Measurements from ENCODE around the gene CYP4X1.
"Not testable (repeated sequence)": the region's sequence is repeated elsewhere in the genome, so short reads cannot be mapped to it uniquely, and the experiment has no call there.

CYP4X1 gene

GRCh38 chr1:47023268-47024140, at the start of gene CYP4X1:
Gene CYP4X1 (plus strand): TSS chr1:47023669. CDS start chr1:47023818, 149 bp downstream.
- DNase-seq (ENCODE audit: low read depth) = no peak

DNA sequence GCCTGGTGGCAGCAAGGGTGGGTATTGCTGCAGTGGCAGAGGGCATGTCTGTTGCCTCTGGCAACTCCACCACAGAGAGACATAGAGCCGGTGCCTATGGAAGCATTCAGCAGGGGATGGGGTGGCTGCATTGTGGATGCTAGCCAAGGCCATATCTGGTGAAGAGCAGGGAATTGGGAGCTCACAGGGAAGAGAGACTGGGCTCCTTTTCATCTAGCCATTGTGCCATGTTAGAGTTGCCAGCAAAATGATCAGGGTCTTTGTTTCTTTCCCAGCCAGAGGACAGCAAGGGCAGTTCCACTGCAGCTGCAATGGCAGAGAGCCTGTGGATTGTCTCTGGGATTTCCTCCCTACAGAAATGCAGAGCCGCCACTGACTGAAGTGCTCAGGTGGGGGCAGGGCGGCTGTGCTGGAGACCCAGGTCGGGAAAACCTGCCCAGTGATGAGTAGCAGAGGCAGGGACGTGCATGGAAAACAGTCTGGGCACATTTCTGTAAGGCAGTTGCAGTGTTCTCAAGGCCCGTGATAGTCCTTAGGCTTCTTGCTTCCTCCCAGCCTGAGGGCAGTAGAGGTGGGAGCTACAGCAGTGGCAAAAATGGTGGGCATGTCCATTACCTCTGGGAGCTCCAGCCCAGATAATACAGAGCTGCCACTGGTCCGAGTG, 40.2 kb upstream of the CYP4X1 start:
- no peak for DNase-seq (ENCODE audit: low read depth)

- DNase-seq (ENCODE audit: low read depth) = no peak
Measured at GRCh38 chr1:46983830-46984586, 39.5 kb upstream of the CYP4X1 start.

- DNase-seq (ENCODE audit: low read depth) = not testable (repeated sequence)
Measured at GRCh38 chr1:46990541-46990940, 32.9 kb upstream of the CYP4X1 start.

DNA sequence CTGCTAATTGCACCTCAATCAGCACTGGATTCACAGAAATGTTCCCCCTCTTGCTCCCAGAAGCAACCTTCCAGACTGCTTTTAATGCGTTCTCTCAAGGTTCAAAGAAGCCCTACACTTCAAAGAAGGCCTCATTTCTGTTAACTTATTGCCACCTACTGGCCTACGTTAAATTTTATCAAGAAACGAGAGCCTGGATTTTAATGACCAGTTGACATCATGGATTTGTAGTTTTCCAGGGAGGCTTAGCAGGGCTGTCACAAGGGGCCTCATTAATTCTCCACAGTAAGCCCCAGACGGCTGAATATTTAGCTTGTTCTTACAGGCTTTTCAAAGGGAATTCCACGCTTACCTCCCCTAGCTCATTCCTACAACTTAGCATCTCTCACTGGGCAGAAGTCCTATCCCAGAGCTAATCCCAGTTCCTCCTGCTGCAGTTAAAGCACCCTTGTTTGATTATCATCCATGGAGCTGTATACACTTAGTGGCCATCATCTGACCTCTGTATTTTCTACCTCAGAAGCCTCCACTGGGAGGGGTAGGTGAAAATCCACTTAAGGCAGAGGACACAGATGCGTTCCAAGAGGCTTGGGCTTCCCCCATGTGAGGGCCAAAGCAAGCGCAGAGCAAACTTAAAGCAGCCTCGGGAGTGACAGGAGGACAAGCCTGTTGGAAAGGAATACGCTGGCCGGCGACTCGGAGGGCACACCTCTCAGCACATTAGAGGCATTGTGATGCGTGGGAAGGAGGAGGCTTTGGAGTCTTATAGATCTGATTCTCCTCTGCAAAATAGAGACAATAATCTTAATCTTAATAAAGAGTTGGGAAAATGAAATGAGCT, 32.2 kb upstream of the CYP4X1 start:
- no peak for DNase-seq (ENCODE audit: low read depth)

DNA sequence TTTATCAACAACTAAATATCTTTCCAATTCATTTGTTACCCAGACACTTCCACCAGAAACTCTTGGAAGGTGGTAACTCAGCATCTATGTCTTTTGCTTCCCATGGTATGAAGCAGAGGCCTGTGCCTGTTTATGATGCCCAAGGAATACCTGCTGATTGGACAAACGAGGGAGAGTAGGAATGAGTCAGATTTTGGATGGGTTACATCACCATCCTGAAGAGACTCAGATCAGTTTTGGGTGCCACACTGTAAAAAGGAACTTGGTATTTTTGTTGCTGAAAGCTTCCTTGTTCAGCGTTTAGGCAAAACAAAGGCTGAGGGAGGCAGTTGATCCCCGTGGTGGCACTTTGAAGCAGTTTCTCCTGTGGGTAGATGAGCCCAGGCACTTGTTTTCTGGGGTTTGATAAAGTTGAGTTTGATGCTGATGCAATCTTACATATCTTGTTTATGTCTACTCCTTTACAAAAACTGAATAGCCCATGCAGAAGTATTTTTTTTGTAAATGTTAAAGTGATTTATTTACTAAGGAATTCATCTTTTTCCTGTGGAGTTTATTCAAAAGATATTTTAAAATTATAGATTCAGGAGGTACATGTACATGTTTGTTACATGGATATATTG, 26.7 kb upstream of the CYP4X1 start:
- no peak for DNase-seq (ENCODE audit: low read depth)

GRCh38 chr1:47002211-47002610, 21.3 kb upstream of the CYP4X1 start:
- DNase-seq (ENCODE audit: low read depth) = no peak

DNA sequence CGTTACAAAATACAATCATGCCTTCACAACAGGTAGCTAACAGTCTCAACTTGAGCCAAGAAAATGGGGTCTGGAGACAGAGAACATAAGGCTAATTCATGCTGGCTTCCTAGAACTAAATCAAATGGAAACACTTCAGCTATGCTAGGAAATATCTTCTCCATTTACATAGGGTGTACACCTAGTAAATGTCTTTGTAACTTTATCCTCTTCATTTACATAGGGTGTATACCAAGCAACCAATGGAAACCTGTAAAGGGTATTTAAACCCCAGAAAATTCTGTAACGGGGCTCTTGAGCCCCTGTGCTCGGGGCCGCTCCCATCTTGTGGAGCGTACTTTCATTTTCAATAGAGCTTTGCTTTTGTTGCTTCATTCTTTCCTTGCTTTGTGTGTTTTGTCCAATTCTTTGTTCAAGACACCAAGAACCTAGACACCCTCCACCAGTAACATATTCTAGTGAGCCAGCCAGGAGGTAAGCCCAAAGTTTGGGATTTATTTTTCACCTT, 19.5 kb upstream of the CYP4X1 start:
- DNase-seq (ENCODE audit: low read depth) = no peak

- not testable (repeated sequence) for DNase-seq (ENCODE audit: low read depth)
Measured at GRCh38 chr1:47006437-47006836, 17.0 kb upstream of the CYP4X1 start.

GRCh38 chr1:47013293-47013692, 10.2 kb upstream of the CYP4X1 start:
- DNase-seq (ENCODE audit: low read depth) = no peak

DNA sequence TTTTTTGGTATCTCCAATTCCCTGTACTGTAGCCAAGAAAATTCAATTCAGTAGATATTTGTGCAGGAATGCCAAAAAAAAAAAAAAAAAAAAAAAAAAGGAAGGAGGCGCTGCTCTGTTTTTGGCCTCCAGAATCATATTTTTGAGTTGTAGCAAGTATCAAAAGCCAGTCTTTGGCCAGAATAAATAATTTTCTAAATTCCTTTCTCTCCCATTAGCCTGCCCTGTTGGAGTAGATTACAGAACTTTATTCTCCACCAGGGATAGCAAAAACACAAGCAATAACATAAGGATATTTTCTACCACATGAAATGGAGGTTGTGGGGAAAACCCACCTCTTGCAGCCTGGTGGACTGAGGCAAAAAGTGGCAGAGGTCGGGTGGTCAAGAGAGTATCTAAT, 2.4 kb upstream of the CYP4X1 start:
- no peak for DNase-seq (ENCODE audit: low read depth)

GRCh38 chr1:47024141-47024801, 802 bp downstream of the CYP4X1 start:
- DNase-seq (ENCODE audit: low read depth) = no peak

- DNase-seq (ENCODE audit: low read depth) = no peak
Measured at GRCh38 chr1:47030170-47030805, 6.8 kb downstream of the CYP4X1 start.

GRCh38 chr1:47031059-47031458, 7.6 kb downstream of the CYP4X1 start:
- DNase-seq (ENCODE audit: low read depth) = no peak

DNA sequence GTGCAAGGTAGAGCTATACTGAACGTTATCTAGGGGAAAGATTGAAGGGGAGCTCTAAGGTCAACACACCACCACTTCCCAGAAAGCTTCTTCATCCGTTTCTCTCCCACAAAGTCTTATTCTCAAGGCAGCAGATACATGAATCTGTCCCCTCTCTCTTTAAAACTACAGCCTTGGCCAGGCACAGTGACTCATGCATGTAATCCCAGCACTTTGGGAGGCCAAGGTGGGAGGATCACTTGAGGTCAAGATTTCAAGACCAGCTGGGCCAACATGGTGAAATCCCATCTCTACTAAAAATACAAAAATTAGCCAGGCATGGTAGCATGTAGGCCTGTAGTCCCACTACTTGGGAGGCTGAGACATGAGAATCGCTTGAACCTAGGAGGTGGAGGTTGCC, 8.1 kb downstream of the CYP4X1 start:
- DNase-seq (ENCODE audit: low read depth) = no peak

DNA sequence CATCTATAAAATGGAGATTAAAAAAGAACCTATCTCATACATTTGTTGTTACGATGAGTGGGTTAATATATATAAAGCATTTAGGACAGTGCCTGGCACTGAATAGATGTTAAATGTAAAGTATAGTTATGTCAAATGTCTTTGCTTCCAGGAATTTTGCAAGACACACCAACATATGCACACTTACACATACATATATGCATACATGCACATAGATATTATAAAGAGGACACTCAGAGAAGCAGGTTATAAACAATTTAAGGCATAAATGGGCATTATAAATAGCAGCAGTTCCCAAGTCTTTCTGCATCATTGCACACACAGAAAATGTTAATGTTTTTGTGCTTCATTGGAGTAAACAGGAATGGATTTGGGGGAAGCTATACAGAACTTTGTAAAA, 13.3 kb downstream of the CYP4X1 start:
- no peak for DNase-seq (ENCODE audit: low read depth)

- DNase-seq (ENCODE audit: low read depth) = no peak
Measured at GRCh38 chr1:47059376-47059775, 35.9 kb downstream of the CYP4X1 start.

DNA sequence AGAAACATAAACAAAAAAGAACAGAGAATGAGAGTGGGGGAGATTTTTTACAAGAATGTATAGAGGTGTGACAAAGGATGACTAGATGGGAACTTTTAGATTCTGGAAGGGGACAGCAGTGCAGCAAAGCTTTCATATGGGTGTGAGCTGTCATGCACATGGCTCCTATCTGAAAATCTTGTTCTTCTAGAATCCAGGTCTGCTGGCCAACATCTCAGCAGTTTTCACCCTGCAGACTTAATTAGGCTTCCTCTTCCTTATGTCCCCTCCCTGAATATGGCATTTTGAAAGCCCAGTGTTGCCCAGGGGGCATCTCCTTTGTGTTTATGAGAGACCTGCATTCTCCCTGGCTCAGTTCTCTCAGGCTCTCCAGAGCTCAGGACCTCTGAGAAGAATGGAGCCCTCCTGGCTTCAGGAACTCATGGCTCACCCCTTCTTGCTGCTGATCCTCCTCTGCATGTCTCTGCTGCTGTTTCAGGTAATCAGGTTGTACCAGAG, 43.7 kb downstream of the CYP4X1 start, which contains the start of gene CYP4Z1:
Gene CYP4Z1, plus strand, starts transcription at position 135 of the 498 bp plus-strand sequence. Its CDS starts 260 bp downstream, at position 395.
- DNase-seq (ENCODE audit: low read depth) = no peak

DNA sequence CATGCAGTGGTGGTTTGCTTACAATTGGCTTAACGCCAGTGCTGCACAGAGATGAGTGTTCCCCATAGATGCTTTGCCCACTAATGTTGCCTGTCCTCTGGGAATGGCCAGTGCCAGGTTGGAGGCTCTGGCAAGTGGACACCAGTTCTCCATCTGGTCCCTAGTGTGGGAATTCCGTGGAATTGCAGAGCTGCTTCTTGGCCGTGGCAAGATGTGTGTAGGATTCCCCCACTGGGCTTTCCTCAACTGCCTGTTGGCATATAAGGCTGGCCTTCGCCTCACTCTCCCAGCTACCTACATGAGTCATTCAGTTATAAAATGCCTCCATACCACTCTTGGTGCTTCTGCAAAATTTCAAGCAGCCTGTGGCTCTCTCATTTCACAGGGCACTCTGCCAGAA, 45.6 kb downstream of the CYP4X1 start:
- DNase-seq (ENCODE audit: low read depth) = not testable (repeated sequence)

DNA sequence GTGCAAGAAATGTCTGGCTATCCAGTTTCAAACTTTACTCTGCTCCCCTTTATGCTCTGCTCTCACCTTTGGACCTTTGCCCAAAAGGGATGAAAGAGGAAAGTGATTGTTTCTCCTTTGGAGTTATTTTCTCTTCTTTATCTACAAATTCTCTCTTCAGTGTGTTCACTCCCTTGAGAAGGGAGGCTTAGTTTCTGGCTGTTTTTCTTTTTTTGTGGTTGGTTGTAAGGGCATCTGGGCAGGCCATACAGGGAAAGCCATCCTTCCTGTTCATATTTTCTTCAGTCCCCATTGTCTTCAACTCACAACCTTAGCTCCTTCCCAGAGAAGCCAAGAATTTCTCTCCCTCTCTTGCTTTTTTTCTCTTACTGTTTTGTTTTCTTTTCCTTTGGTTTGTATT, 46.0 kb downstream of the CYP4X1 start:
- not testable (repeated sequence) for DNase-seq (ENCODE audit: low read depth)

All from activated T-cell treated with anti-CD3 and anti-CD28 coated beads for 24 hours (primary cell).